Measurements from ENCODE around the gene SKIC2.
"Not testable (repeated sequence)": the region's sequence is repeated elsewhere in the genome, so short reads cannot be mapped to it uniquely, and the experiment has no call there.

The SKIC2 gene

DNA sequence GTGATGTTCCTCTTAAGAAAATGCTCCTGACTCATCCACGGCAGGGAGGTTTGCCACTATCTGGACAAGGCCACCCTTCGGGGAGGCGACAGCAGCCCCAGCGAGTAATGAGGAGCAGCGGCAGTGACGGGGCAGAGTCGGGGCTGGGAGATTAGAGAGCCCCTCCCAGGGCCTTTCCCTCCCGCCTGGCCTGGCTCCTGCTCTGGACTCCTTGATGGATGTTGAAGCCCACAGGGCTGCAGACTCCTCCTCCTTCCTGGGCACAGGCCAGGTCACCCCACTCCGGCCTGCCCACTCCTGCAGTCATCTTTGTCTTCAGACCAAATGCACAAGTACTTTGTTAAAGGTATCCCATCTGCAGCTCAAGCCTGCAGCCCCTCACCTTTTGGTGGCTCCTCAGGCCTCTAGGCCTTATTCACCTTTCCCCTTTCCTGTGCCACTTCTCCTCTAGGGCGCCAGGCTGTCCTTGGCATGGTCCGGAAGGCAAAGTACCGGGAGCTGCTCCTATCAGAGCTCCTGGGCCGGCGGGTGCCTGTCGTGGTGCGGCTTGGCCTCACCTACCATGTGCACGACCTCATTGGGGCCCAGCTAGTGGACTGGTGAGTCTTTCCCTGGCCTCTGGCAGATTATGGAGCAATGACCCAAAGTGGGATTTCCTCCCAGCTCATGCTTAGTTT lies 54.1 kb downstream of the SKIC2 start:
- not testable (repeated sequence) for H3K4me1 ChIP-seq (ENCODE audit: control insufficient read depth, insufficient read depth, low read length, poor library complexity, severe bottlenecking); H3K27me3 ChIP-seq (replicated peaks; ENCODE audit: control insufficient read depth, insufficient read depth, low read length, poor library complexity, severe bottlenecking); H3K9me3 ChIP-seq (ENCODE audit: control insufficient read depth, low read length); DNase-seq; H3K27ac ChIP-seq (ENCODE audit: insufficient read depth, low read length, poor library complexity, severe bottlenecking); H3K36me3 ChIP-seq (ENCODE audit: control insufficient read depth, insufficient read depth, low read length); H3K4me3 ChIP-seq (ENCODE audit: insufficient read depth, low read depth, low read length, poor library complexity, severe bottlenecking)

DNA sequence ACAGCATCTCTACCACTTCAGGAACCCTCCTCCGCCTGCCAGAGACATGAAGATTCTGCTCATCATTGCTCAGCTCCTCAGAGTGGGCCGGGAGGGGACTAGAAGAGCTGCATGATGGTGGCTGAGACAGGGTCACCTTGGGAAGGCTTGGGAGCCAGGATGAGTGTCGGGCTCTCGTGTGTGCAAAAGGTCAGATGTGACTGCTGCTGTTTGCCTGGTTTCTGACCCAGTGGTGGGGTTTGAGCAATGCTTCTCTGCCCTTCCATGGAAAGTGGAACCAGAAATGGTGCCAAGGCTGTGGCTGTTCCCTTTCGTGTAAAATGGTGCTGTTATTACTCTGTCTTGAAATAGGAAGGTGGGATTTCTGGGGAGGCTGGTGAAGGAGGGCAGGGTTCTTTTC lies 54.8 kb downstream of the SKIC2 start:
- H3K36me3 ChIP-seq (ENCODE audit: control insufficient read depth, insufficient read depth, low read length); DNase-seq; H3K27me3 ChIP-seq (replicated peaks; ENCODE audit: control insufficient read depth, insufficient read depth, low read length, poor library complexity, severe bottlenecking); H3K4me1 ChIP-seq (ENCODE audit: control insufficient read depth, insufficient read depth, low read length, poor library complexity, severe bottlenecking); H3K27ac ChIP-seq (ENCODE audit: insufficient read depth, low read length, poor library complexity, severe bottlenecking); H3K4me3 ChIP-seq (ENCODE audit: insufficient read depth, low read depth, low read length, poor library complexity, severe bottlenecking); H3K9me3 ChIP-seq (ENCODE audit: control insufficient read depth, low read length): not testable (repeated sequence)

DNA sequence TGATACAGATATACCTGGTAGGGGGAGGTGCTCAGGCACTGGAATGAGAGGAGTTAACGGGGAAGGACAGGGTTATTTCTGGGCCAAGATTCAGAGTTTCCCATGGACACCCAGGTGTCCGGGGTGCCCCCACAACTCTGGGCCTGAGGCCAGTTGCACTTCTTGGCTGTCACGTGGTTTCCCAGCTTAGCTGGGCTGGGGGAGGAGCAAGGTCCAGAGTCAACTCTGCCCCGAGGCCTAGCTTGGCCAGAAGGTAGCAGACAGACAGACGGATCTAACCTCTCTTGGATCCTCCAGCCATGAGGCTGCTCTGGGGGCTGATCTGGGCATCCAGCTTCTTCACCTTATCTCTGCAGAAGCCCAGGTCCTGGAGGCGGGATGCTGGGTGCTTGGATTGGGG lies 55.6 kb downstream of the SKIC2 start, which contains the start of gene C4B:
TSS of gene C4B (plus strand) at position 249 of the 400 bp plus-strand sequence. CDS start at position 300, 51 bp downstream.
- not testable (repeated sequence) for H3K9me3 ChIP-seq (ENCODE audit: control insufficient read depth, low read length); H3K27me3 ChIP-seq (replicated peaks; ENCODE audit: control insufficient read depth, insufficient read depth, low read length, poor library complexity, severe bottlenecking); H3K27ac ChIP-seq (ENCODE audit: insufficient read depth, low read length, poor library complexity, severe bottlenecking)

More for the DNA sequence above, 55.6 kb downstream of the SKIC2 start, which contains the start of gene C4B:
- not testable (repeated sequence) for DNase-seq; H3K4me3 ChIP-seq (ENCODE audit: insufficient read depth, low read depth, low read length, poor library complexity, severe bottlenecking); H3K36me3 ChIP-seq (ENCODE audit: control insufficient read depth, insufficient read depth, low read length); H3K4me1 ChIP-seq (ENCODE audit: control insufficient read depth, insufficient read depth, low read length, poor library complexity, severe bottlenecking)

Data from effector memory CD4-positive, alpha-beta T cell (primary cell).